AG04450 (cell line): Measurements from ENCODE around the gene TRIM38. TPM values are rescaled to one million over a fixed set of nuclear protein-coding genes. Genes with fewer than 3 reads are reported as not detected.

ENCODE experiments used
- CTCF ChIA-PET: fragments of 300-600, 350-600 bp; formaldehyde crosslinking; extraction: SDS; loops from one replicate; lab custom pipeline; 2022; ENCODE audit warnings: antibody characterized with exemption, inconsistent platforms; lab: Charles Lee
- POLR2A ChIA-PET: fragments of 350-600 bp; formaldehyde crosslinking; extraction: SDS; loops from one replicate; lab custom pipeline; 2021; ENCODE audit warnings: antibody characterized with exemption, inconsistent platforms; lab: Yijun Ruan, JAX
- DNase-seq: peaks from one replicate; pipeline ENCODE4 v3.0.0-alpha.2; 2011; ENCODE audit warnings: low read depth, low spot score
- H3K27ac ChIP-seq: one replicate; pipeline ENCODE4 v1.5.1; 2012; ENCODE audit warnings: low read depth, low read length, control low read depth
- H3K27me3 ChIP-seq: one replicate; pipeline ENCODE4 v1.6.0; 2012; ENCODE audit warnings: low read length; ENCODE audit not compliant: control insufficient read depth, insufficient read depth
- H3K4me3 ChIP-seq: 2 replicates; pipeline ENCODE4 v1.5.1; 2011; ENCODE audit warnings: mild to moderate bottlenecking, low read depth, low read length, control low read depth
- H3K9me3 ChIP-seq: 2 replicates; pipeline ENCODE4 v1.5.1; 2012; ENCODE audit warnings: low read length; ENCODE audit not compliant: control insufficient read depth, insufficient read depth
- polyA plus RNA-seq: library from polyadenylated mRNA; depleted of rRNA; stranded (reverse); fragments of >200 nt; gene quantifications from 2 replicates; pipeline ENCODE4 v1.2.3, GENCODE V29; 2011
- TF ChIP-seq, protein P1 (sequence below): IDR thresholded peaks from 2 replicates; pipeline ENCODE4 v1.5.1; 2011; ENCODE audit warnings: low read depth, low read length, control low read depth, inconsistent platforms

Gene TRIM38
- polyA plus RNA-seq, 1 experiment = 9.1 TPM

DNA sequence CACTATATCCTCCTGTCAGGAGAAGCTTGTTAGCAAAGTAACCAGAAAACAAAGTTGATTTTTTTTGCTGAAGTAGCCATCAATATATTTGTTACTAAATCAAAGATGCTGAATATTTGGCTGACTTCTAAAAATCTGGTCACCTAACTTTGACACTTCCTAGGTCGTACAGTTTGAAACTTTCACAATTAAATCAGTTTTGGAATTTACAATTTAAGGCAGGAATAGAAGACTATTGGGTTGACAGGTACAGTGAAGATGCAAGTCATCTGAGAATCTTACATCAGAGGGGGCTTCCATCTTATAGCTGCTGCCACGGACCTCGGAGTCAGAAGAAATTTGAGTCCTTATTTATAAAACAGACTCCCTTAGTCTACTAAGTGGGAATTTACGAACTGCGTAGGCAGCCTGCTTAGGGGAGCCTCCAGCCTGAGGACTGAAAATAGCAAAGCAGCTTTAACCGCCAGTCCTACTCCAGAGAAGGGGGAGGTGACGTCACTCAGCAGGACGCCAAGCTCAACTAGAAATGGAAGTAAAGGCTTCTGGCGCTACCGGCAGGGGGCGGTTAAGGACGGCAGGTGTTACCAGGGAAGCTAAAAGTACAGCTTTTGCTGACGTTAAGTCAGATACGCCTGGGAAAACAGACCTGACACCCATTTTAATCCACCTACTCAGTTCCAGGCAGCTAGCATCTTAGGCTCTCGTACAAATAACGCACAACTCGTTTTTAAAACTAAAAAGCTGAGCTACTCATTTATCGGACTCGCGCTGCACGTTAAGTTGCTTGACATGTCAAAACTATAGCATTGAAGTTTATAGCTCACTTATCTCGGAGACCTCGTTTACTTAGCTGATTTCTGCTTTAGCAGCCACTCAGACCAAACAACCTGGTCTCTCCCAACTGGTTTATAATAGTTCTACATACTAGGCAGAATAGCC, 63.6 kb downstream of the TRIM38 start:
- Histone ChIP-seq H3K27me3 (no peaks in the 10 kb centered on the region), H3K4me3 (peak overlapping the region; percentile 78), H3K27ac (peak overlapping the region; percentile 91), H3K9me3 (no peaks in the 10 kb centered on the region)
- CTCF ChIA-PET = interaction anchor here (0.5 to 2.8 kb wide), 39 partner anchors 10 to 1846 kb away, joined by 3 to 43 read pairs (median 4); a partner anchor contains a TSS
- DNase-seq = peak; percentile 94
- TF ChIP-seq, protein P1, sequence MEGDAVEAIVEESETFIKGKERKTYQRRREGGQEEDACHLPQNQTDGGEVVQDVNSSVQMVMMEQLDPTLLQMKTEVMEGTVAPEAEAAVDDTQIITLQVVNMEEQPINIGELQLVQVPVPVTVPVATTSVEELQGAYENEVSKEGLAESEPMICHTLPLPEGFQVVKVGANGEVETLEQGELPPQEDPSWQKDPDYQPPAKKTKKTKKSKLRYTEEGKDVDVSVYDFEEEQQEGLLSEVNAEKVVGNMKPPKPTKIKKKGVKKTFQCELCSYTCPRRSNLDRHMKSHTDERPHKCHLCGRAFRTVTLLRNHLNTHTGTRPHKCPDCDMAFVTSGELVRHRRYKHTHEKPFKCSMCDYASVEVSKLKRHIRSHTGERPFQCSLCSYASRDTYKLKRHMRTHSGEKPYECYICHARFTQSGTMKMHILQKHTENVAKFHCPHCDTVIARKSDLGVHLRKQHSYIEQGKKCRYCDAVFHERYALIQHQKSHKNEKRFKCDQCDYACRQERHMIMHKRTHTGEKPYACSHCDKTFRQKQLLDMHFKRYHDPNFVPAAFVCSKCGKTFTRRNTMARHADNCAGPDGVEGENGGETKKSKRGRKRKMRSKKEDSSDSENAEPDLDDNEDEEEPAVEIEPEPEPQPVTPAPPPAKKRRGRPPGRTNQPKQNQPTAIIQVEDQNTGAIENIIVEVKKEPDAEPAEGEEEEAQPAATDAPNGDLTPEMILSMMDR = peak; percentile 93
- POLR2A ChIA-PET = interaction anchor here (0.7 to 10.2 kb wide), 23 partner anchors 9 to 1867 kb away, joined by 3 to 272 read pairs (median 5); a partner anchor contains a TSS

DNA sequence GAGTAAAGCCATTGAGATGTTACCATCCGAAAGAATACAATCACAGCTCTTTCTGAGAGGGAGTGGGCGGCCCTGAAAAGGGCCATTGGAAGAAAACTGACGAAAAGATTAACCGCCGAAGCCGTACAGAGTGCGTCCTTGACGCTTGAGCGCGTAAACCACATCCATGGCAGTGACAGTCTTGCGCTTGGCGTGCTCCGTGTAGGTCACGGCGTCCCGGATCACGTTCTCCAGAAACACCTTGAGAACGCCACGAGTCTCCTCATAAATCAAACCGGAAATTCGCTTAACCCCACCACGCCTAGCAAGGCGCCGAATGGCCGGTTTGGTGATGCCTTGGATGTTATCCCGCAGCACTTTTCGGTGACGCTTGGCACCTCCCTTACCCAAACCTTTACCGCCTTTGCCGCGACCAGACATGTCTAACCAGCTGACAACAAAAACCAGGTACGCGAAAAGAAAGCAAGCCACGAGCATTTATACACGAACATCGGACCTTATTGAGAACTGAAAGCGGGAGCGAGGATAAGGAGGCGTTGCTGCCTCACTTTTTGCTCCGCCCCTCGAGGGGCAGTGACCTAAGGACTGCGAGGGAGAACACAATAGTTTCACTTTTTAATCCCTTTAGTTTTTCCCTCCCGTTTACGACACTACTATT, 64.4 kb downstream of the TRIM38 start:
- ChIA-PET POLR2A (interaction anchor here (0.9 to 10.2 kb wide), 15 partner anchors 10 to 1864 kb away, joined by 3 to 272 read pairs (median 6); a partner anchor contains a TSS), CTCF (interaction anchor here (0.6 to 2.8 kb wide), 32 partner anchors 10 to 1845 kb away, joined by 3 to 43 read pairs (median 4); a partner anchor contains a TSS)
- peak; percentile 73 for DNase-seq

GRCh38 chr6:26027491-26028211, 65.0 kb downstream of the TRIM38 start:
- DNase-seq = no peak
- Histone ChIP-seq H3K4me3 (peak overlapping the region; percentile 78), H3K9me3 (no peaks in the 10 kb centered on the region; the same call in 1 of the 2 replicates), H3K27me3 (no peaks in the 10 kb centered on the region), H3K27ac (no peak overlapping the region)
- CTCF ChIA-PET = interaction anchor here (0.6 to 1.4 kb wide), 3 partner anchors 10 to 70 kb away, joined by 3 to 9 read pairs (median 5); no protein-coding TSS in a partner anchor
- TF ChIP-seq, protein P1 = no peak
- POLR2A ChIA-PET = interaction anchor here (1.2 to 10.2 kb wide), 7 partner anchors 11 to 1839 kb away, joined by 3 to 272 read pairs (median 17); a partner anchor contains a TSS

More for the DNA sequence above, 64.4 kb downstream of the TRIM38 start:
- TF ChIP-seq, protein P1 = no peak
- Histone ChIP-seq H3K27ac (peak overlapping the region; percentile 91), H3K4me3 (peak overlapping the region; percentile 78), H3K9me3 (no peaks in the 10 kb centered on the region; the same call in 1 of the 2 replicates), H3K27me3 (no peaks in the 10 kb centered on the region)

GRCh38 chr6:26028212-26028745, 65.7 kb downstream of the TRIM38 start:
- H3K4me3 ChIP-seq = no peak overlapping the region
- no peak for DNase-seq
- POLR2A ChIA-PET = interaction anchor here (4.0 to 10.2 kb wide), 3 partner anchors 17 to 129 kb away, joined by 17 to 272 read pairs (median 24); a partner anchor contains a TSS
- CTCF ChIA-PET = interaction anchor here (0.6 to 2.1 kb wide), 4 partner anchors 11 to 69 kb away, joined by 3 to 9 read pairs (median 6); no protein-coding TSS in a partner anchor
- TF ChIP-seq, protein P1 = no peak
- no peak overlapping the region for H3K27ac ChIP-seq
- no peaks in the 10 kb centered on the region; the same call in 1 of the 2 replicates for H3K9me3 ChIP-seq
- no peaks in the 10 kb centered on the region for H3K27me3 ChIP-seq
